Measurements from ENCODE around the gene HS2ST1. TPM values are rescaled to one million over a fixed set of nuclear protein-coding genes. Genes with fewer than 3 reads are reported as not detected.

Gene HS2ST1
- total and polyA plus RNA-seq, 10 of the 15 experiments (the other 5 are each of a cell fraction or from before 2014, with no cell fraction given) = 5.4 to 30.8 (median 18.6) TPM

DNA sequence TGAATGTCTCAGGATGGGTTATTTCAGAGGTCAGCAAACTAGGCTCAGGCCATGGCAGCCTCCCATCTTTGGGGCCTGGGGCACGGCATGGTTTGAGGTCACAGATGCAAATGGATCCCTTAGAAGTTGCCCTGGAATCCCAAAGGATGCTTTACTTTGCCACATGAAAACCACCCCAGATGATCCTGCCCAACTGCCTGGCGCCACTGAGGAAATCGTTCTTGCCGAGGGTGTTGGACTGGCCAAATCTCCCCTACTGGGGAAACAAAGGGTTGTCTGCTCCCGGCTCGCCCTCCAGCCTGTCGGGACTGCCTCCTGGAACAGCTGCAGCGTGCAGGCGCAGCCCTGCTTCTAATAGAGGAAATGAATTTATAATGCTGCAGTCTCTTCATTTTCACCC, 241.2 kb downstream of the HS2ST1 start:
- H3K4me2 ChIP-seq (ENCODE audit: control insufficient read depth, insufficient read depth) = no peak overlapping the region
- H4K20me1 ChIP-seq (ENCODE audit: control insufficient read depth, insufficient read depth) = no peaks in the 10 kb centered on the region
- ChIA-PET RAD21 (ENCODE audit: unreplicated experiment) (interaction anchor here (1.3 kb wide), 1 partner anchor 176 kb away, joined by 3 read pairs; no protein-coding TSS in a partner anchor), CTCF (interaction anchor here (0.7 kb wide), 1 partner anchor 24 kb away, joined by 3 read pairs; no protein-coding TSS in a partner anchor), SMC1A (ENCODE audit: uncharacterized antibody, unreplicated experiment) (interaction anchor here (2.1 kb wide), 1 partner anchor 48 kb away, joined by 7 read pairs; no protein-coding TSS in a partner anchor), POLR2A (no interaction called here)
- WGBS (ENCODE audit: insufficient coverage, insufficient replicate concordance, low lambda C conversion rate, missing lambda C conversion rate) = 67% methylated on average over 9 of the region's 9 CpGs
- no peak overlapping the region for H2AFZ ChIP-seq (ENCODE audit: control insufficient read depth, low read depth, low read length)
- 0 out of 2 replicates have a peak, but pooled peaks have one; percentile 4 for TF ChIP-seq IKZF1 (conservative IDR thresholded peaks at IDR 0.05)
- TF ChIP-seq DPF2 (IDR thresholded peaks at IDR 0.05) = no peak; the same call in 1 of the 2 replicates
- no peaks in the 10 kb centered on the region for H3K9me3 ChIP-seq (replicated peaks; ENCODE audit: control insufficient read depth, insufficient read depth, low read length)
- DNase-seq (ENCODE audit: low read depth, low spot score) = no peak
- BruUV-seq (replicated peaks) = no TSS peak
- no peaks in the 10 kb centered on the region for H3K79me2 ChIP-seq (ENCODE audit: control insufficient read depth, insufficient read depth, low read length)
- in situ Hi-C loops (cut with MboI) (no loop called here), intact Hi-C loops (cut with micrococcal nuclease; ENCODE audit: unreplicated experiment) (loop anchor here (10.0 kb wide), 2 partner anchors 289 to 439 kb away; no protein-coding TSS in a partner anchor)
- no peak overlapping the region for H3K9ac ChIP-seq (ENCODE audit: control insufficient read depth, insufficient read depth, low read length)
- H3K27me3 ChIP-seq (replicated peaks in 1 of 2; ENCODE audit: control insufficient read depth in 2 of 2, insufficient read depth in 2 of 2, low read length in 1 of 2) = no peaks in the 10 kb centered on the region
- FAIRE-seq = no peak
- no peak for ATAC-seq
- no peaks in the 10 kb centered on the region for H3K36me3 ChIP-seq (ENCODE audit: control insufficient read depth in 2 of 2, insufficient read depth in 2 of 2, low read length in 1 of 2)
- peaks cover 17% of the 10 kb centered on the region for H3K4me1 ChIP-seq (ENCODE audit: control insufficient read depth, insufficient read depth, low read length)
- H3K27ac ChIP-seq (ENCODE audit: control insufficient read depth, insufficient read depth) = no peak overlapping the region
- no peak overlapping the region for H3K4me3 ChIP-seq

DNA sequence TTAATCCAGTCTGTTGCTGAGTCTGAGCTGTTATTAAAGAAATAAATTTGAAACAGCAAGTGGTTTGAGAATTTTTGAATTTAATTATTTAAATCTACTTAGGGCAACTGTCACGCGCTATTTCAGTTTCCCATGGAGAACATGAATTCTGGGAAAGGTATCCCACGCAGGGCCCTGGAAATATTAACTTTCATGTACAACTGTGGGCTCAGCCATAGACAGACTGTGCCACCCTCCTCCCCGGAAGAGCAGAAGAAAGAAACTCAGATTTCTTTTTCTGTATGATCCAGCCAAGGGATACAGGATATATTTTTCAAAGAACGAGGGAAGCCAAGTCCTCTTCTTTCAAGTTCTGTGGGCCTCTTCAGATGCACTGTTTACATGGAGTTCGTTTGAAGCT, 241.7 kb downstream of the HS2ST1 start:
- ATAC-seq (no peak), FAIRE-seq (no peak), DNase-seq (ENCODE audit: low read depth, low spot score) (no peak)
- H3K4me3 ChIP-seq = no peak overlapping the region
- TF ChIP-seq SMARCA5 (IDR thresholded peaks at IDR 0.05) (no peak), NFYA (IDR thresholded peaks at IDR 0.05; ENCODE audit: borderline replicate concordance, low read depth, low read length) (no peak), ESRRA (IDR thresholded peaks at IDR 0.05; ENCODE audit: low read length) (no peak), RFX5 (IDR thresholded peaks at IDR 0.05; ENCODE audit: low read depth, low read length) (no peak), MTA2 (IDR thresholded peaks at IDR 0.05; ENCODE audit: low read depth) (no peak), POLR2AphosphoS5 (IDR thresholded peaks at IDR 0.05; ENCODE audit: low read length) (no peak), EED (IDR thresholded peaks at IDR 0.05; ENCODE audit: low read depth) (no peak)
- TF ChIP-seq, protein P1, sequence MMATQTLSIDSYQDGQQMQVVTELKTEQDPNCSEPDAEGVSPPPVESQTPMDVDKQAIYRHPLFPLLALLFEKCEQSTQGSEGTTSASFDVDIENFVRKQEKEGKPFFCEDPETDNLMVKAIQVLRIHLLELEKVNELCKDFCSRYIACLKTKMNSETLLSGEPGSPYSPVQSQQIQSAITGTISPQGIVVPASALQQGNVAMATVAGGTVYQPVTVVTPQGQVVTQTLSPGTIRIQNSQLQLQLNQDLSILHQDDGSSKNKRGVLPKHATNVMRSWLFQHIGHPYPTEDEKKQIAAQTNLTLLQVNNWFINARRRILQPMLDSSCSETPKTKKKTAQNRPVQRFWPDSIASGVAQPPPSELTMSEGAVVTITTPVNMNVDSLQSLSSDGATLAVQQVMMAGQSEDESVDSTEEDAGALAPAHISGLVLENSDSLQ (IDR thresholded peaks at IDR 0.05) = no peak
- ChIA-PET POLR2A (no interaction called here), CTCF (interaction anchor here (0.7 kb wide), 1 partner anchor 25 kb away, joined by 3 read pairs; no protein-coding TSS in a partner anchor), SMC1A (ENCODE audit: uncharacterized antibody, unreplicated experiment) (no interaction called here), RAD21 (ENCODE audit: unreplicated experiment) (no interaction called here)
- H4K20me1 ChIP-seq (ENCODE audit: control insufficient read depth, insufficient read depth) = no peaks in the 10 kb centered on the region
- WGBS (ENCODE audit: insufficient coverage, insufficient replicate concordance, low lambda C conversion rate, missing lambda C conversion rate) = 61% methylated on average over 6 of the region's 6 CpGs
- H3K79me2 ChIP-seq (ENCODE audit: control insufficient read depth, insufficient read depth, low read length) = no peaks in the 10 kb centered on the region
- H3K9me3 ChIP-seq (replicated peaks; ENCODE audit: control insufficient read depth, insufficient read depth, low read length) = no peaks in the 10 kb centered on the region; the same call in 2 of the 3 replicates
- H3K27me3 ChIP-seq (replicated peaks in 1 of 2; ENCODE audit: control insufficient read depth in 2 of 2, insufficient read depth in 2 of 2, low read length in 1 of 2) = no peaks in the 10 kb centered on the region
- H3K4me1 ChIP-seq (ENCODE audit: control insufficient read depth, insufficient read depth, low read length) = peaks cover 12% of the 10 kb centered on the region
- no TSS peak for BruUV-seq (replicated peaks)
- H2AFZ ChIP-seq (ENCODE audit: control insufficient read depth, low read depth, low read length) = no peak overlapping the region
- intact Hi-C loops (cut with micrococcal nuclease; ENCODE audit: unreplicated experiment) (loop anchor here (10.0 kb wide), 2 partner anchors 289 to 439 kb away; no protein-coding TSS in a partner anchor), in situ Hi-C loops (cut with MboI) (no loop called here)
- no peak overlapping the region for H3K4me2 ChIP-seq (ENCODE audit: control insufficient read depth, insufficient read depth)
- no peak overlapping the region for H3K9ac ChIP-seq (ENCODE audit: control insufficient read depth, insufficient read depth, low read length)
- no peak overlapping the region for H3K27ac ChIP-seq (ENCODE audit: control insufficient read depth, insufficient read depth)
- no peaks in the 10 kb centered on the region for H3K36me3 ChIP-seq (ENCODE audit: control insufficient read depth in 2 of 2, insufficient read depth in 2 of 2, low read length in 1 of 2)
